ENCODE data around the gene COMP.

COMP gene

DNA sequence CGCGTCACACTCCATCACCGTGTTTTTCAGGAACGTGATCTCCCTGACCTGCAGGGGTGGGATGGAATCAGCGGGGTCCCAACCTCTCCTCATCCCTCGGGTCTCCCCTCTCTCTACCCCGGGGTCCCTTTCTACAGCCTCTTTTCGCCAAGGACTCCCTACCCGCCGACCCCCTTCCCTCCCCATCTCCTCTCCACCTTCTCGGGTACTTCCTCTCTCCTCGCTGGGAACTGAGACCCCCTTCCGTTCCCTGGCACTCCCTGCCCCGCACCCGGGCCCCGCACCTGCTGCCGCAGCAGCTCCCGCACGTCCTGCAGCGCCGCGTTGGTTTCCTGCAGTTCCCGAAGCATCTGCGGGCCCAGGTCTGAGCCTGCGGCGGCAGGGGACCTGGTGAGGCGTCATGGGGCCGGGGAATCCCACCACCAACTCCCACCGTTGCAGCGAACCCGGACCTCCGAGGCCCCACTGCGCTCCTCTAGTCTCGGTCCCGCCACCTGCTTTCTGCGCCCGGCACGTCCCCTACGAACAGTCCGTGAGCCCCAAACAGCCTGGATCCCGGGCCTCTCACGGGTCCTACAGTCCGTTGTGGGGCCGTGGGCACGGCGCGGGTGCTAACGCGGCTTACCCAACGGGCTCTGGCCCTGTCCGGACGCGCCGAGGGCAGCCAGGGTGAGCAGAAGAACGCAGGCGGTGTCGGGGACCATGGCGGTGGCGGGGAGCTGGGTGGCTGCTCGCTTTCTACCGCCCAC is at the start of gene COMP:
COMP (minus strand) TSS at position 740 of the 749 bp plus-strand sequence; CDS start at position 704, 36 bp downstream.
- Histone ChIP-seq H3K9me3 (ENCODE audit: control insufficient read depth in 2 of 2, low read length in 2 of 2) (no peaks in the 10 kb centered on the region), H3K27me3 (ENCODE audit: control insufficient read depth in 1 of 2, insufficient read depth in 2 of 2, low read length in 2 of 2) (peaks cover 56 to 75% of the 10 kb centered on the region in 2 donors), H3K4me1 (ENCODE audit: control insufficient read depth, insufficient read depth, low read length) (peaks cover 33% of the 10 kb centered on the region), H3K9ac (ENCODE audit: low read length in 2 of 2) (no peak within 1 kb of the TSS), H3K27ac (ENCODE audit: low read length) (no peak within 1 kb of the TSS), H3K36me3 (ENCODE audit: control insufficient read depth in 2 of 2, insufficient read depth in 2 of 2, low read length in 2 of 2) (no peaks in the 10 kb centered on the region), H3K4me3 (ENCODE audit: low read length in 2 of 2) (peak within 1 kb of the TSS; percentile 35 to 44)

DNA sequence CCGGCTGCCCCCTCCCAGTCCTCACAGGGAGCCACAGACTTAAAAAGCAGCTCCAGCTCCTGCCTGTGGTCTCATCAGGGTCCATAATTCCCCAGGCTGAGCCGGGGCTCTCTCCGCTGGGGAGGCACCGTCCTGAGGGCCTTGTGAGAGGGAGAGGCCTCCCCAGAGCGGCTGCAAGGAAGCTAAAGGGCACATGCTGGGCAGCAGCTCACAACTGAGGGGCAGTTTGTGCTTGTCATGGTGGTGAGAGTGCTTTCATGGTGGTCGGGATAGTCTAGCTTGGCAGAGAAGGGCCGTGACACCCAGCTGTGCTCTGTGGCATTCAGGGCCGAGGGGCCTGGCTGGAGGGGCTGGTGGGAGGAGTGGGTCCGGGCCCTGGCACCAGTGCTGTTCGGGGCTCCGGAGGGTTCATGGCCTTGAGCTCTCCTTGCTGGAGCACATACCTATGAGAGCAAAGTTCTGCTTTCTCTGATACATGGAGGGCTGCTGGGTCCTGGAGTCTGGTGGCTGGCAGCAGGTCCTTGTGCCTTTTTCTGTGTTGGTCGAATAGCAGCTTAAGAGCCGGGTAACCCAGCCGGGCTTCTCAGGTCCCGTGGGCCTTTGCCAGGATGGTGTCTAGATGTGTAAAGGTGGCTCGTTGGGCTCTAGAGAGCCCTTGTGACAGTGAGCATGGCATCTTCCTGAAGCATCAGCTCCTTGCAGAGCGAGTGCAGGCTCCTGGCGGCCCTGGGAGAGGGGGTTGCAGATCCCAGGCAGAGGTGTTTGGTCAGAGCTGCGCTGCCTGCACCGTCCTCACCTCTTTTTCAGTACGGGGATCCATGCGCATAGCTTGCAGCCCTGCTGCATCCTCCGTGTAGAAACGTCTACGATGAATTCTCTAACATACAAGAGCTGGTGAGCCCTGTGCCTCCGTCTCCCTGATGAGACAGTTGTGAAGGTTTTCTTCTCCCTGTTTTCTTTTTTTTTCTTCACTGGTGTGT is 49.5 kb upstream of the COMP start:
- no peak overlapping the region for H3K9ac ChIP-seq (ENCODE audit: low read length in 2 of 2)
- peaks cover 7% of the 10 kb centered on the region in 2 donors for H3K36me3 ChIP-seq (ENCODE audit: control insufficient read depth in 2 of 2, insufficient read depth in 2 of 2, low read length in 2 of 2)
- H3K4me1 ChIP-seq (ENCODE audit: control insufficient read depth, insufficient read depth, low read length): peaks cover 50% of the 10 kb centered on the region
- H3K4me3 ChIP-seq (ENCODE audit: low read length in 2 of 2): peak overlapping the region in 1 of 2 donors; percentile 22
- no peaks in the 10 kb centered on the region for H3K27me3 ChIP-seq (ENCODE audit: control insufficient read depth in 1 of 2, insufficient read depth in 2 of 2, low read length in 2 of 2)
- H3K9me3 ChIP-seq (ENCODE audit: control insufficient read depth in 2 of 2, low read length in 2 of 2): no peaks in the 10 kb centered on the region
- H3K27ac ChIP-seq (ENCODE audit: low read length): no peak overlapping the region

DNA sequence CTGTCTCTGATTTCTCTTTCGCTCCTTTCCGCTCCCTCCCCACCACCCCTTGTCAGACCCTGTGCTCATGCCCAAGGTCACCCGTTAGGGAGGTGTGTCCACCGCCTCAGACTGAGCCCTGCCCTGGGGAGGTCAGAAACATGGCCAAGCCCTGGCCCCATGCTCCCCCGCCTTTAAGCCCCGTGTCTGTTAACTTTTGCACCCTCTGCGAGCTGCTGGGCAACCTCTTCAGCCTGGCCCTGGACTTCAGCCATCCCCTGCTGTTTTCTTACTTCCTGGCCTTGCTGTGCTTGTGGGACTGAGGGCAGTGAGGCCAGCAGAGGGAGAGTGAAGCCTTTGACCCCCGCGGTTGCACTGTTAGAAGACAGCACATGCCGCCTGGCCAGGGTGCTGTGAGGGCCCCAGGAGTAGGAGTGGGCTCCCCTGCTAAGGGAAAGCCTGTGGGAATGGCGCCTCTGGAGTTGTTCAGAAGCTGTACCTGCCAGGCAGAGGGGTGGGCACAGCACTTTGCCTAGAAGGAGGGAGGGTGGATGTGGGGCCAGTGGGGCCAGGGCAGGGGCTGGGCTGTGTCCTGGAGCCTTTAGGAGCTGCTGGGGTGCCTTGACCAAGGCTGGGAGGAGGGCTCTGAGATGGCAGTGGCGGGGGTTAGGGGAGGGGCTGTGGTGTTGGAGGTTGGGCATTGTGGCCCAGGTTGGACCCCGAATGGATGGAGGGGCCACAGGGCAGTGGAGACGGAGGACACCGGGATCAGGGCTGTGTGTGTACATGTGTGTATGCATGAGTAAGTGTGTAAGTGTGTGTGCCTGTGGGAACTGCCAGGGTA is 48.6 kb upstream of the COMP start:
- Histone ChIP-seq H3K9me3 (ENCODE audit: control insufficient read depth in 2 of 2, low read length in 2 of 2) (no peaks in the 10 kb centered on the region), H3K27ac (ENCODE audit: low read length) (no peak overlapping the region), H3K36me3 (ENCODE audit: control insufficient read depth in 2 of 2, insufficient read depth in 2 of 2, low read length in 2 of 2) (peaks cover 7% of the 10 kb centered on the region in 2 donors), H3K9ac (ENCODE audit: low read length in 2 of 2) (no peak overlapping the region), H3K4me3 (ENCODE audit: low read length in 2 of 2) (peak overlapping the region in 1 of 2 donors; percentile 8), H3K4me1 (ENCODE audit: control insufficient read depth, insufficient read depth, low read length) (peaks cover 51% of the 10 kb centered on the region), H3K27me3 (ENCODE audit: control insufficient read depth in 1 of 2, insufficient read depth in 2 of 2, low read length in 2 of 2) (no peaks in the 10 kb centered on the region)

DNA sequence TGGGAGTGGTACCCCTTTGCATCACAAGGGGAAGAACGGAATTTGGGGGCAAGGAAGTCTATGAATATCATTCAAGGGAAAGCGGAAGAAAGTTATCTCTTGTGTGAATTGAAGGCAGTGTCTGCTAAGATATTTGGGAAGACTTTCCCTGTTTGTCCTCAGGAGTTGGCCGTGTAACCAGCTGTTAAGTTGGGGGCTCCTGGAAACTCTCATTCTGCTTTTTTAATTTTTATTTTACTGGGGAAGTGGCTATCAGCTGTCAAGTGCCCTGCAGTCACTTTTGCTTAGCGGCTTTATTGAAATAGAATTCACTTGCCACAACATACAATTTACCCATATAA is 43.5 kb upstream of the COMP start:
- Histone ChIP-seq H3K36me3 (ENCODE audit: control insufficient read depth in 2 of 2, insufficient read depth in 2 of 2, low read length in 2 of 2) (peaks cover 7% of the 10 kb centered on the region in 2 donors), H3K9me3 (ENCODE audit: control insufficient read depth in 2 of 2, low read length in 2 of 2) (no peaks in the 10 kb centered on the region), H3K4me1 (ENCODE audit: control insufficient read depth, insufficient read depth, low read length) (peaks cover 45% of the 10 kb centered on the region), H3K9ac (ENCODE audit: low read length in 2 of 2) (peak overlapping the region in 1 of 2 donors; percentile 93), H3K27ac (ENCODE audit: low read length) (no peak overlapping the region), H3K27me3 (ENCODE audit: control insufficient read depth in 1 of 2, insufficient read depth in 2 of 2, low read length in 2 of 2) (no peaks in the 10 kb centered on the region), H3K4me3 (ENCODE audit: low read length in 2 of 2) (peak overlapping the region; percentile 80 to 86)

DNA sequence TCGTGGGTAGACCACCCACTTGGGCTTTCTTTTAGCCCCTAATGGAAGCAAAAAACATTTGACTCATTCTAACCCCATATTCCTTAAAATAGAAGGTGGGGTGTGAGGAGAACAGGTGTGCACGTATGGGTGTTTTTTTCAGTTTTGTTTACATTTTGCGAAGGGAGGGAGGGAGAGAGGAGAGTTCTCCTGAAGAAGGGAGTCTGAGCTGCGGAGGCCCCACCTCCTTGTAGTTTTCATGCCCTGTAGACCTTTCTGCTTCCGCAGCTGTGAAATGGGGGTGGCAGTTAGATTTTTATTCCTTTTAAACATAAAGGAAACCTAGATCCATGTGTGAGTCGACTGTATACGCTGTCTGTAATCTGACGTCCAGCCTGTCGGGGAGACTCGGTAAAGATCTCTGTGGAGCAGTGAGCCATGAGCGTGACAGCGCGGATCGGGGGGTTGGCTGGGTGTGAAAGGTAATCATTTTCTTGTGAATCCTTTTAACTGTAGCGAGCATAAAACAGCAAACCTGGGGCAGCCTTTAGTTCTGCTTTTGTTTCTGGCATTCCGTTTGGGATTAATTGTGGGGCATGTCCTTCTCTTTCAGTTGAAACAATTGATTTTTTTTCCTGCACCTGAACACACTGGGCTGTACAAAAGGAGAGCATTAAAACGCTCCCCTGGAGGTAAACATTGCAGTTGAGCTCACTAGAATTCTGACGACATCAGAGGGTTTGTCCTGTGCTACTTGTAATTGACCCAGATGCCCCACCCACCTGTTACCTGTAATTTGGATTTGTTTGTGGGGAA is 42.9 kb upstream of the COMP start:
- H3K27ac ChIP-seq (ENCODE audit: low read length): no peak overlapping the region
- peak overlapping the region; percentile 58 to 93 for H3K9ac ChIP-seq (ENCODE audit: low read length in 2 of 2)

DNA sequence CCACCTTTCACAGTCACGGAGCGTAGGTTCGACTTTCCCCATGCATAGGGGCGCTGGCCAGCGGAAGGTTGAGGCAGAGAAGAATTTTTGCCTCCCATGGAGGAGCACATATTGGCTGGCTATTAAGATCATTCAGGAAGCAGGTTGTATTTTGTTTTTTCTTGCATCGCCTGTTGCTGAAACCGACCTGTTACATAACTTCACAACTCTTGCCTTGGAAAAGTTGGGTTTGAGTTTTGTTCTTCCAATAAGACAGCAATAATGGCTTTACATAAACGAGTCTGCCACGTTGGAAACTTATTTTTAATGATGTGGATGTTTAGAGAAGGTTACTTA is 42.0 kb upstream of the COMP start:
- Histone ChIP-seq H3K36me3 (ENCODE audit: control insufficient read depth in 2 of 2, insufficient read depth in 2 of 2, low read length in 2 of 2) (peaks cover 5 to 7% of the 10 kb centered on the region in 2 donors), H3K27me3 (ENCODE audit: control insufficient read depth in 1 of 2, insufficient read depth in 2 of 2, low read length in 2 of 2) (no peaks in the 10 kb centered on the region), H3K9ac (ENCODE audit: low read length in 2 of 2) (peak overlapping the region; percentile 87 to 93), H3K4me3 (ENCODE audit: low read length in 2 of 2) (peak overlapping the region; percentile 80 to 86), H3K27ac (ENCODE audit: low read length) (no peak overlapping the region), H3K9me3 (ENCODE audit: control insufficient read depth in 2 of 2, low read length in 2 of 2) (no peaks in the 10 kb centered on the region), H3K4me1 (ENCODE audit: control insufficient read depth, insufficient read depth, low read length) (peaks cover 41% of the 10 kb centered on the region)

More for the DNA sequence above, 42.9 kb upstream of the COMP start:
- no peaks in the 10 kb centered on the region for H3K9me3 ChIP-seq (ENCODE audit: control insufficient read depth in 2 of 2, low read length in 2 of 2)
- peaks cover 5 to 7% of the 10 kb centered on the region in 2 donors for H3K36me3 ChIP-seq (ENCODE audit: control insufficient read depth in 2 of 2, insufficient read depth in 2 of 2, low read length in 2 of 2)
- H3K4me3 ChIP-seq (ENCODE audit: low read length in 2 of 2): peak overlapping the region; percentile 80 to 86
- no peaks in the 10 kb centered on the region for H3K27me3 ChIP-seq (ENCODE audit: control insufficient read depth in 1 of 2, insufficient read depth in 2 of 2, low read length in 2 of 2)
- H3K4me1 ChIP-seq (ENCODE audit: control insufficient read depth, insufficient read depth, low read length): peaks cover 41% of the 10 kb centered on the region

DNA sequence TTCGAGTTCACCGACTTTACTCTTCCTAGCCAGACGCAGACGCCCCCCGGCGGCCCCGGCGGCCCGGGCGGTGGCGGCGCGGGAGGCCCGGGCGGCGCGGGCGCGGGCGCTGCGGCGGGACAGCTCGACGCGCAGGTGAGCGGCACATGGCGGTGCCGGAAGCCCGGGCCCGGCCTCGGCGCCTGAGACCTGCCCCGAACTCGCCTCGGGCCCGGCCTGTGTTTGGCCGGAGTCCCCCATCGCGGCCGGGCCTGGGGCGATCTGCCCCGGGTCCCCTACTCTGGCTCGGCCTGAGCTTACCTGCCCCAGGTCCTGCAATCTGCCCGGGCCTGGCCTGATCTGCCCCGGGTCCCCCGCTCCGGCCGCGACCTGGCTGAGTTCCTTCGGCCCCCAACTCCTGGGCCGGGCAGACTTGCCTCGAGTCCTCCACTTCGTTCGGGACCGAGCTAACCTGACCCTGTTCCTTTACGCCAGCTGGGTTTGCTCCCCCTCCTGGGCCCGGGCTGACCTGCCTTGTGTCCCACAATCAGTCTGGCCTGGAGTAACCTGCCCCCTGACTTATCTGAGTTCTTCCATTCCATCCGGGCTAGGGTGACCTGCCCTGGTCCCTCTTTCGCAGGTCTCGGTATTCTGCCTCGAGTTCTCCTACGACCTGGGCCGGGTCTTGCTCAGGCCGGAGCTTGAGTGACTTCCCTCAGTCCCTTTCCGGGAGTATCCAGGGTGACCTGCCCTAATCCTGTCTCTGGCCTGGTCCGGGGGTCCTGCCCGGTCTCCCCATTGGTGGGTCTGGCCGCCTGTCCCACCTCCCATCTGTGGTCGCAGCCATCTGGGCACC is 41.4 kb upstream of the COMP start:
- Histone ChIP-seq H3K27me3 (ENCODE audit: control insufficient read depth in 1 of 2, insufficient read depth in 2 of 2, low read length in 2 of 2) (no peaks in the 10 kb centered on the region), H3K9me3 (ENCODE audit: control insufficient read depth in 2 of 2, low read length in 2 of 2) (peaks cover 0 to 4% of the 10 kb centered on the region in 2 donors), H3K36me3 (ENCODE audit: control insufficient read depth in 2 of 2, insufficient read depth in 2 of 2, low read length in 2 of 2) (peaks cover 2 to 5% of the 10 kb centered on the region in 2 donors), H3K27ac (ENCODE audit: low read length) (no peak overlapping the region), H3K4me3 (ENCODE audit: low read length in 2 of 2) (peak overlapping the region; percentile 84 to 86), H3K4me1 (ENCODE audit: control insufficient read depth, insufficient read depth, low read length) (peaks cover 37% of the 10 kb centered on the region), H3K9ac (ENCODE audit: low read length in 2 of 2) (peak overlapping the region; percentile 87 to 93)

DNA sequence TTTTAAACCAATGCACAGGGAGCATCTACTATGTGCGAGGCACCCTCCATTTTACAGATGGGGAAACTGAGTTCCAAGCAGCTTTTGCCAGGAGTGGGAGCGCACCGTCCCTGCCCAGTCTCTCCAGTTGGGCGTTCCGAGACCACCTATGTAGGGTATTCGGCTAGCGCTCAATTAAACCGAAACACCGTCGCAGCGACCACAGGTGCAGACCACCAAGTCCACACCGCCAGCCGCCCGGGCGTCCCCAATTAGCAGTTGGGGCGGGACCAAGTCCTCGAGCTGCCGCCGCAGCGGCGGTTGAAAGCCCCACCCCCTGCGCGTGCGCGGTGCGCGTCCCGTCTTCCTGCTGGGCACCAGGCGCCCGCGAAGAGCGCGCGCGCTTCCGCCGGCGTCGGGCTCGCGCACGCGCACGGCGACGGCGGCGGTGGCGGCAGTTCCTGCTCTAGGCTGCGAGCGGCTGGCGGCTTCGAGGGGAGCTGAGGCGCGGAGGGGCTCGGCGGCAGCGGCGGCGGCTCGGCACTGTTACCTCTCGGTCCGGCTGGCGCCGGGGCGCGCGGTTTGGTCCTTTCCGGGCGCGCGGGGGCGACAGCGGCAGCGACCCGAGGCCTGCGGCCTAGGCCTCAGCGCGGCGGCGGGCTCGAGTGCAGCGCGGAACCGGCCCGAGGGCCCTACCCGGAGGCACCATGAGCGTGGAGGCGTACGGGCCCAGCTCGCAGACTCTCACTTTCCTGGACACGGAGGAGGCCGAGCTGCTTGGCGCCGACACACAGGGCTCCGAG is 40.6 kb upstream of the COMP start, which contains the start of gene UPF1:
UPF1 (plus strand) TSS at position 436 of the 782 bp plus-strand sequence; CDS start at position 687, 251 bp downstream.
- Histone ChIP-seq H3K27me3 (ENCODE audit: control insufficient read depth in 1 of 2, insufficient read depth in 2 of 2, low read length in 2 of 2) (no peaks in the 10 kb centered on the region), H3K36me3 (ENCODE audit: control insufficient read depth in 2 of 2, insufficient read depth in 2 of 2, low read length in 2 of 2) (peaks cover 0 to 2% of the 10 kb centered on the region in 2 donors), H3K9ac (ENCODE audit: low read length in 2 of 2) (peak within 1 kb of the TSS; percentile 87 to 93), H3K9me3 (ENCODE audit: control insufficient read depth in 2 of 2, low read length in 2 of 2) (peaks cover 3 to 12% of the 10 kb centered on the region in 2 donors), H3K4me1 (ENCODE audit: control insufficient read depth, insufficient read depth, low read length) (peaks cover 32% of the 10 kb centered on the region), H3K27ac (ENCODE audit: low read length) (peak within 1 kb of the TSS; percentile 53), H3K4me3 (ENCODE audit: low read length in 2 of 2) (peak within 1 kb of the TSS; percentile 84 to 86)
